ENCODE measurements around the gene MIXL1.
"Not testable (repeated sequence)": the region's sequence is repeated elsewhere in the genome, so short reads cannot be mapped to it uniquely, and the experiment has no call there.

MIXL1 gene

GRCh38 chr1:226223157-226223785 is at the start of gene MIXL1:
Gene MIXL1 (plus strand): TSS chr1:226223664. CDS start chr1:226223682, 18 bp downstream.
- DNase-seq, result no peak

GRCh38 chr1:226176870-226177269 is 46.6 kb upstream of the MIXL1 start:
- DNase-seq, result no peak

- DNase-seq, result no peak
These were observed 41.3 kb upstream of the MIXL1 start for GRCh38 chr1:226181996-226182714.

- no peak for DNase-seq
These were observed 38.1 kb upstream of the MIXL1 start for GRCh38 chr1:226185141-226186036.

GRCh38 chr1:226186124-226187018 is 37.1 kb upstream of the MIXL1 start, which contains the start of gene ACBD3:
Gene ACBD3 (minus strand): TSS chr1:226186741. CDS start chr1:226186675, 66 bp downstream.
- peak; percentile 91 for DNase-seq

- DNase-seq, result no peak
These were observed 36.5 kb upstream of the MIXL1 start for GRCh38 chr1:226187019-226187322.

- no peak for DNase-seq
These were observed 36.1 kb upstream of the MIXL1 start for GRCh38 chr1:226187380-226187779.

- peak; percentile 53 for DNase-seq
These were observed 28.3 kb upstream of the MIXL1 start for GRCh38 chr1:226195144-226195543.

GRCh38 chr1:226199971-226200370 is 23.5 kb upstream of the MIXL1 start:
- DNase-seq, result no peak

GRCh38 chr1:226201029-226201593 is 22.4 kb upstream of the MIXL1 start:
- DNase-seq, result no peak

- DNase-seq, result no peak
These were observed 21.2 kb upstream of the MIXL1 start for GRCh38 chr1:226202246-226202645.

- DNase-seq, result not testable (repeated sequence)
These were observed 20.8 kb upstream of the MIXL1 start for GRCh38 chr1:226202666-226203065.

- no peak for DNase-seq
These were observed 20.2 kb upstream of the MIXL1 start for GRCh38 chr1:226203240-226203639.

GRCh38 chr1:226203655-226204054 is 19.8 kb upstream of the MIXL1 start:
- no peak for DNase-seq

GRCh38 chr1:226204198-226204597 is 19.3 kb upstream of the MIXL1 start:
- no peak for DNase-seq

GRCh38 chr1:226207048-226207447 is 16.4 kb upstream of the MIXL1 start:
- no peak for DNase-seq

- DNase-seq, result peak; percentile 14
These were observed 14.0 kb upstream of the MIXL1 start for GRCh38 chr1:226209307-226210059.

GRCh38 chr1:226210571-226211176 is 12.8 kb upstream of the MIXL1 start:
- DNase-seq, result no peak

GRCh38 chr1:226211181-226211821 is 12.2 kb upstream of the MIXL1 start:
- no peak for DNase-seq

GRCh38 chr1:226212545-226212944 is 10.9 kb upstream of the MIXL1 start:
- DNase-seq, result no peak
